Neural progenitor cell (in vitro differentiated cells): ENCODE data around the gene GALNS.

Source experiments
- CTCF ChIP-seq: fragments of 200-600 bp; sonication (generic); IDR thresholded peaks from 2 replicates; pipeline ENCODE4 v1.5.1; 2017; ENCODE audit warnings: antibody characterized with exemption, mild to moderate bottlenecking
- EZH2phosphoT487 ChIP-seq: fragments of 200-600 bp; sonication (generic); IDR thresholded peaks from 2 replicates; pipeline ENCODE4 v1.6.1; 2017; ENCODE audit warnings: antibody characterized with exemption

DNA sequence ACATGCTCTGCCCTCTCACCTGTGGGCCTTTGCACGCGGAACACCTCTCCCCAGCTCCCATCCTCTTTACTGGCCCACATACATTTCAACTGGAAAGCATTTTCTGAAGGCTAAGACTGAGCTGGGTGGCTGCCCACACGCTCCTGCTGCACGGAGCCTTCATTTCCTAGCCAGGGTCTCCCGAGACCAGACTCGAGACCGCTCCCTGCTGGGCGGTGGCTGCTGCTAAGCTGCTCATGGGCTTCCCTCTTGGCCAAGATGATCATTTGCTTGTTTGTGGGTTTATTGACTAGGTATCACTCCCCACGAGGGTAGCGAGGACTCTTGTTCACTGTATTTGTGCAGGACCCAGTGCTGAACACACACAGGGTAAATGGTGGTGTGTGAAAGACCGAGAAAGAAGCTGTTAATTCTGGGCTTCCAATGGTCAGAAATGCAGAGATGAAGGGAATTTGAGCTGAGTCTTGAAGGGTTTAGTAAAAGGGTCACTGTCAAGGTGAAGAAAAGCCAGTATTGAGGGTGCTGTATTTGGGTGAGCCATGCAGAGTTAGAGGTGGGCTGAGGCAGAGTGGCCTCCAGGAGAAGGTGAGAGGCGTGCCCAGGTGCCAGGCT lies 1.1 kb upstream of the GALNS start:
- TF ChIP-seq CTCF (peak; percentile 62), EZH2phosphoT487 (no peak)
